Fibroblast of lung (primary cell): ENCODE measurements around the gene MBD4.

ENCODE experiments used
- CTCF ChIP-seq, 2 donors: IDR thresholded peaks in 1 of 2; conservative IDR thresholded peaks in 1 of 2; 1 replicate in 1 of 2; 2 replicates in 1 of 2; pipeline ENCODE4 v1.5.1; 2011 to 2012; ENCODE audit warnings: low read length in 2 of 2, control low read depth in 1 of 2, inconsistent platforms in 1 of 2, low read depth in 1 of 2, mild to moderate bottlenecking in 1 of 2
- EZH2 ChIP-seq: IDR thresholded peaks from 2 replicates; pipeline ENCODE4 v1.5.1; 2012; ENCODE audit warnings: low read length, control low read depth, mild to moderate bottlenecking; ENCODE audit errors: missing control alignments

GRCh38 chr3:129463094-129463493 is 23.3 kb upstream of the MBD4 start:
- TF ChIP-seq CTCF (conservative IDR thresholded peaks at IDR 0.05 in 1 of 2, IDR thresholded peaks at IDR 0.05 in 1 of 2; ENCODE audit: low read depth in 1 of 2, low read length in 2 of 2) (no peak), EZH2 (no peak)
